Right lobe of liver (tissue), 4 donors: ENCODE data around the gene DDT.
"Not testable (repeated sequence)": the region's sequence is repeated elsewhere in the genome, so short reads cannot be mapped to it uniquely, and the experiment has no call there.

Source experiments
- POLR2A ChIP-seq: fragments of 450-650 bp; IDR thresholded peaks from one replicate; pipeline ENCODE4 v1.6.1; 2017; ENCODE audit warnings: antibody characterized with exemption, mild to moderate bottlenecking
- TF ChIP-seq, protein P1 (sequence below), 4 donors: fragments of 200-600 bp in 3 of 4; fragments of 450-650 bp in 1 of 4; IDR thresholded peaks; one replicate each; pipeline versions ENCODE4 v1.5.1 to v1.8.0; 2016 to 2022; ENCODE audit warnings: antibody characterized with exemption in 4 of 4, mild to moderate bottlenecking in 2 of 4
- donor health status: DM: no; HTN: no; CAD: no.
- donor health status: DM: no; HTN: no; CAD: no.
- donor health status: DM: no; HTN: yes; CAD: no.

DNA sequence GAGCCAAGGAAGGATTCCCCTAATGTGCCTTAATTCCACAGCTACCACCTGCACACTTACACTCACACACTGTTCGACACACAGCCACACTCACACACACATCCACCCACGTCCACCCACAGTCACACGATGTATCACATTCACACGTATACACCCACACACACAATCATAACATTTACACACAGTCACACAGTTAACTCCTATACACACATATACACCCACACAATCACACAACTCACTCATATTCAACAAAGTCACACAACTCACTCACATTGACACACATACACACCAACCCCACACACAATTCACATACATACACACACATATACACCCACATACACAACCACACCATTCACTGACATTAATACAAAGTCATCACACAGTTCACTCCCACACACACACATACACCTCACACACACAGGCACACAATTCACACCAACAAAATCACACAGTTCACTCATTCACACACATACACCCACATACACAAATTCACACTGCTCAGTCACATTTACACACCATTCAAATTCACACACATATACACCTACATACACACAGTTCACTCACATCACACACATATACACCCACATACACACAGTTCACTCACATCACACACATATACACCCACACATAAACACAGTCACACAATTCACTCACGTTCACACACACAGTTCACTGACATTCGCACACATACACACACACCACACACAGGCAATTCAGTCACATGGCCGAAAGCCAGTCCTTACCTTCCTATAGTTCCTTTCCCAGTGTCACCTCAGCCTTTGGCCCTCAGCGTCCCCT is 19.8 kb downstream of the DDT start:
- TF ChIP-seq, protein P1, sequence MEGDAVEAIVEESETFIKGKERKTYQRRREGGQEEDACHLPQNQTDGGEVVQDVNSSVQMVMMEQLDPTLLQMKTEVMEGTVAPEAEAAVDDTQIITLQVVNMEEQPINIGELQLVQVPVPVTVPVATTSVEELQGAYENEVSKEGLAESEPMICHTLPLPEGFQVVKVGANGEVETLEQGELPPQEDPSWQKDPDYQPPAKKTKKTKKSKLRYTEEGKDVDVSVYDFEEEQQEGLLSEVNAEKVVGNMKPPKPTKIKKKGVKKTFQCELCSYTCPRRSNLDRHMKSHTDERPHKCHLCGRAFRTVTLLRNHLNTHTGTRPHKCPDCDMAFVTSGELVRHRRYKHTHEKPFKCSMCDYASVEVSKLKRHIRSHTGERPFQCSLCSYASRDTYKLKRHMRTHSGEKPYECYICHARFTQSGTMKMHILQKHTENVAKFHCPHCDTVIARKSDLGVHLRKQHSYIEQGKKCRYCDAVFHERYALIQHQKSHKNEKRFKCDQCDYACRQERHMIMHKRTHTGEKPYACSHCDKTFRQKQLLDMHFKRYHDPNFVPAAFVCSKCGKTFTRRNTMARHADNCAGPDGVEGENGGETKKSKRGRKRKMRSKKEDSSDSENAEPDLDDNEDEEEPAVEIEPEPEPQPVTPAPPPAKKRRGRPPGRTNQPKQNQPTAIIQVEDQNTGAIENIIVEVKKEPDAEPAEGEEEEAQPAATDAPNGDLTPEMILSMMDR (IDR thresholded peaks at IDR 0.05) = not testable (repeated sequence)
- not testable (repeated sequence) for TF ChIP-seq POLR2A
